NB4 (cell line): ENCODE results near the gene DCTN3.

Source experiments
- CTCF ChIP-seq: IDR thresholded peaks from one replicate; pipeline ENCODE4 v1.5.1; 2012; ENCODE audit warnings: low read depth, low read length
- POLR2A ChIP-seq: IDR thresholded peaks from 2 replicates; pipeline ENCODE4 v1.6.1; 2011; ENCODE audit warnings: mild to moderate bottlenecking; ENCODE audit not compliant: insufficient read length; ENCODE audit errors: extremely low read depth

- TF ChIP-seq POLR2A = no peak
- no peak for TF ChIP-seq CTCF
These were observed 39.4 kb upstream of the DCTN3 start for GRCh38 chr9:34659592-34660253.
